Common myeloid progenitor, CD34-positive (primary cell): ENCODE measurements around the gene TCOF1.

ENCODE experiments used
- CTCF ChIA-PET: fragments of 350-600 bp; sonication (Branson Sonifier 250); formaldehyde crosslinking; loops from one replicate; lab custom pipeline; 2021; ENCODE audit warnings: antibody characterized with exemption; lab: Charles Lee
- POLR2A ChIA-PET: fragments of 350-600 bp; sonication (Branson Sonifier 250); formaldehyde crosslinking; loops from one replicate; lab custom pipeline; 2021; ENCODE audit warnings: antibody characterized with exemption; lab: Charles Lee
- DNase-seq, 3 donors: peaks; one replicate each; pipeline versions ENCODE4 v3.0.0 to v3.0.0-alpha.2; 2013
- H3K27ac ChIP-seq, 2 experiments: 1 replicate in 1 of 2; 2 replicates in 1 of 2; pipeline ENCODE4 v1.7.0; 2013; ENCODE audit warnings: inconsistent platforms in 2 of 2, low read length in 2 of 2, mild to moderate bottlenecking in 2 of 2, low read depth in 1 of 2, moderate library complexity in 1 of 2; ENCODE audit not compliant: severe bottlenecking in 2 of 2, insufficient read depth in 1 of 2, poor library complexity in 1 of 2
- H3K27me3 ChIP-seq, 5 experiments: replicated peaks in 2 of 5; 1 replicate in 3 of 5; 2 replicates in 2 of 5; pipeline versions ENCODE4 v1.6.1 to v1.7.0; 2013; ENCODE audit warnings: low read length in 4 of 5, mild to moderate bottlenecking in 2 of 5, moderate library complexity in 2 of 5, inconsistent platforms in 1 of 5; ENCODE audit not compliant: insufficient read depth in 5 of 5, control insufficient read depth in 4 of 5
- H3K36me3 ChIP-seq, 4 experiments: 1 replicate in 2 of 4; 2 replicates in 2 of 4; pipeline versions ENCODE4 v1.6.1 to v1.7.0; 2013; ENCODE audit warnings: low read length in 3 of 4, control low read depth in 1 of 4, mild to moderate bottlenecking in 1 of 4; ENCODE audit not compliant: control insufficient read depth in 4 of 4, insufficient read depth in 4 of 4
- H3K4me1 ChIP-seq, 4 experiments: 1 replicate in 3 of 4; 2 replicates in 1 of 4; pipeline versions ENCODE4 v1.6.1 to v1.7.1; 2013; ENCODE audit warnings: low read length in 3 of 4, mild to moderate bottlenecking in 3 of 4, control low read depth in 1 of 4, inconsistent platforms in 1 of 4, moderate library complexity in 1 of 4; ENCODE audit not compliant: control insufficient read depth in 4 of 4, insufficient read depth in 4 of 4; ENCODE audit errors: control extremely low read depth in 1 of 4
- H3K4me3 ChIP-seq, 7 experiments: 1 replicate in 4 of 7; 2 replicates in 3 of 7; pipeline versions ENCODE4 v1.5.1 to v1.7.0; 2013; ENCODE audit warnings: mild to moderate bottlenecking in 7 of 7, low read length in 6 of 7, moderate library complexity in 6 of 7, inconsistent platforms in 2 of 7, low read depth in 2 of 7, control low read depth in 1 of 7; ENCODE audit not compliant: insufficient read depth in 4 of 7, control insufficient read depth in 1 of 7; ENCODE audit errors: extremely low read depth in 1 of 7
- H3K9me3 ChIP-seq, 5 experiments: 1 replicate in 4 of 5; 2 replicates in 1 of 5; pipeline versions ENCODE4 v1.6.1 to v1.7.1; 2013; ENCODE audit warnings: low read length in 4 of 5, mild to moderate bottlenecking in 2 of 5, inconsistent platforms in 1 of 5, low read depth in 1 of 5, moderate library complexity in 1 of 5; ENCODE audit not compliant: control insufficient read depth in 4 of 5, insufficient read depth in 2 of 5; ENCODE audit errors: control extremely low read depth in 1 of 5
- WGBS: methylation state at CpG from one replicate; pipeline ENCODE4 v1.1.5; 2013; ENCODE audit not compliant: insufficient coverage; 5-methylcytosine and 5-hydroxymethylcytosine counted together

Gene TCOF1

DNA sequence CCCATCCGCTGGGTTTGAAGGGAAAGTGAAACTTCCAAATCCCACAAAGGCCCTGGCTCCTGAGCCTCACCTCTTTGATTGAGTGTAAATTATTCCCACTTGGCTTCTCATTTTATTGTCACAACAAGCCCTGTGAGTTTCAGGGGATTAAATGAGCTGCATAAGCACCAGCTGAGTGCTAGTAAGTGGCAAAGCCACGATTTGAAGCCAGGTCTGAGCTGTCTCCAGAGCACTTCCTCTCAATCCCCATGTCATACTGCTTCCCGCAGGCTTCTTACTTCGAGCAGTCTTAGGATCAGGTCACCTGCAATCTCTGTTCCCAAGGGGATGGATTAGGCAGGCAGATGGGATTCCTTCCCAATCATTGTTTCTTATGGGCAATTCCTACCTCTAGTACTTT, 74.1 kb downstream of the TCOF1 start:
- WGBS: 73% methylated on average over 4 of the region's 4 CpGs
- Histone ChIP-seq H3K4me3 (no peak overlapping the region), H3K9me3 (no peaks in the 10 kb centered on the region), H3K27me3 (no peaks in the 10 kb centered on the region), H3K4me1 (peaks cover 0 to 6% (median 3%) of the 10 kb centered on the region in 4 experiments), H3K27ac (no peak overlapping the region), H3K36me3 (no peaks in the 10 kb centered on the region)
- no peak for DNase-seq
- ChIA-PET CTCF (interaction anchor here (1.1 to 10.1 kb wide), 3 partner anchors 14 to 35 kb away, joined by 4 to 165 read pairs (median 5); no protein-coding TSS in a partner anchor), POLR2A (interaction anchor here (1.1 kb wide), 1 partner anchor 19 kb away, joined by 4 read pairs; the partner anchor contains the start of gene CD74)

- H3K27ac ChIP-seq: no peak overlapping the region
- H3K27me3 ChIP-seq: no peaks in the 10 kb centered on the region
- DNase-seq: no peak
- H3K4me3 ChIP-seq: no peak overlapping the region
- H3K9me3 ChIP-seq: no peaks in the 10 kb centered on the region
- 98% methylated on average over 6 of the region's 6 CpGs for WGBS
- peaks cover 0 to 6% (median 3%) of the 10 kb centered on the region in 4 experiments for H3K4me1 ChIP-seq
- CTCF ChIA-PET: interaction anchor here (0.8 to 10.1 kb wide), 7 partner anchors 9 to 125 kb away, joined by 3 to 165 read pairs (median 4); no protein-coding TSS in a partner anchor
- H3K36me3 ChIP-seq: no peaks in the 10 kb centered on the region
- POLR2A ChIA-PET: no interaction called here
These were observed 77.0 kb downstream of the TCOF1 start for GRCh38 chr5:150434464-150434863.

- WGBS: 23% methylated on average over 9 of the region's 13 CpGs
- H3K4me3 ChIP-seq: no peak overlapping the region
- peak; percentile 88 to 95 (median 93) for DNase-seq
These were observed 78.7 kb downstream of the TCOF1 start for GRCh38 chr5:150436141-150436680.

DNA sequence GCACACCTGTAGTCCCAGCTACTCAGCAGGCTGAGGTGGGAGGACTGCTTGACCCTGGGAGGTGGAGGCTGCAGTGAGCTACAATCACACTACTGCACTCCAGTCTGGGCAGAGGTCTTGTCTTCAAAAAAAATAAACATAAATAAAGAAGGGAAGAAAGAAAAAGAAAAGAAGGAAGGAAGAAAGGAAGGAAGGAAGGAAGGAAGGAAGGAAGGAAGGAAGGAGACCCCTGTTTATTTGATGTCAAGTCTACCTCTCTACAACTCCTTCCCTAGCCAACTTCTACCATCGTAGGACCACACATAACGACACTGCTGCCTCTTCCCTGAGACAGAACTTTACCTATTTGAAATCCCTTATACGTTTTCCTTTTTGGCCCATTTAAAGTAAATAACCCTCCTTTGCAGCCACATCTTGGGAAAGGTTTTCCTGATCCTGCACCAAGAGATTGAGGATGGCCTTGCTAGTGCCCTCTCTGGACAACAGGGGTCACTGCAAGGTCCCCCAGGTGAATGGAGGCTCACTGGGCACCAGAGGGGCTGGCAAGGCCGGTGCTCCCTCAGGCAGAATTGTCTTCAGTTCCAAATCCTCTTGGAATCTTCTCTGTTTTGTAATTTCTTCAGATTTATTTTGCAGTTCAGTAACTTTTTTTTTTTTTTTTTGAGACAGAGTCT, 81.5 kb downstream of the TCOF1 start:
- CTCF ChIA-PET: interaction anchor here (0.7 to 10.1 kb wide), 7 partner anchors 8 to 43 kb away, joined by 3 to 165 read pairs (median 6); partner anchors contain the start of genes CD74 and RPS14
- H3K27me3 ChIP-seq: no peaks in the 10 kb centered on the region
- WGBS: 80% methylated on average over 4 of the region's 4 CpGs

More at GRCh38 chr5:150436141-150436680, 78.7 kb downstream of the TCOF1 start:
- Histone ChIP-seq H3K27me3 (no peaks in the 10 kb centered on the region), H3K9me3 (no peaks in the 10 kb centered on the region), H3K27ac (no peak overlapping the region), H3K4me1 (peaks cover 0 to 6% (median 3%) of the 10 kb centered on the region in 4 experiments), H3K36me3 (peaks cover 0 to 6% (median 1%) of the 10 kb centered on the region in 4 experiments)
- CTCF ChIA-PET: interaction anchor here (0.6 to 10.1 kb wide), 11 partner anchors 9 to 53 kb away, joined by 3 to 165 read pairs (median 7); partner anchors contain the start of gene CD74
- POLR2A ChIA-PET: interaction anchor here (0.6 to 1.4 kb wide), 3 partner anchors 36 to 57 kb away, joined by 6 to 9 read pairs (median 8); no protein-coding TSS in a partner anchor

GRCh38 chr5:150440948-150441812, 83.7 kb downstream of the TCOF1 start:
- Histone ChIP-seq H3K9me3 (no peaks in the 10 kb centered on the region), H3K36me3 (peaks cover 5 to 42% (median 35%) of the 10 kb centered on the region in 4 experiments), H3K27me3 (no peaks in the 10 kb centered on the region), H3K4me1 (peaks cover 0 to 3% (median 1%) of the 10 kb centered on the region in 4 experiments), H3K27ac (no peak overlapping the region), H3K4me3 (no peak overlapping the region)
- POLR2A ChIA-PET: no interaction called here
- CTCF ChIA-PET: interaction anchor here (1.4 to 10.1 kb wide), 3 partner anchors 30 to 45 kb away, joined by 3 to 165 read pairs (median 33); partner anchors contain the start of gene CD74
- DNase-seq: no peak
- 96% methylated on average over 9 of the region's 12 CpGs for WGBS

More for the DNA sequence above, 81.5 kb downstream of the TCOF1 start:
- Histone ChIP-seq H3K9me3 (no peaks in the 10 kb centered on the region), H3K27ac (no peak overlapping the region), H3K4me1 (peaks cover 0 to 6% (median 3%) of the 10 kb centered on the region in 4 experiments), H3K36me3 (peaks cover 3 to 21% (median 13%) of the 10 kb centered on the region in 4 experiments), H3K4me3 (no peak overlapping the region)
- DNase-seq: peak; percentile 24 to 35 (median 29)
- POLR2A ChIA-PET: no interaction called here

GRCh38 chr5:150441813-150442698, 84.6 kb downstream of the TCOF1 start:
- H3K4me1 ChIP-seq: peaks cover 0 to 6% (median 5%) of the 10 kb centered on the region in 4 experiments
- no peak overlapping the region for H3K27ac ChIP-seq
- H3K36me3 ChIP-seq: peaks cover 10 to 51% (median 43%) of the 10 kb centered on the region in 4 experiments
- no peaks in the 10 kb centered on the region for H3K27me3 ChIP-seq
- no peaks in the 10 kb centered on the region for H3K9me3 ChIP-seq
- no peak for DNase-seq
- ChIA-PET CTCF (interaction anchor here (0.9 to 1.4 kb wide), 5 partner anchors 25 to 83 kb away, joined by 3 to 6 read pairs (median 3); no protein-coding TSS in a partner anchor), POLR2A (no interaction called here)
- H3K4me3 ChIP-seq: no peak overlapping the region
- 74% methylated on average over 12 of the region's 18 CpGs for whole genome bisulfite sequencing
